ENCODE results near the gene DENND4C.

The DENND4C gene

GRCh38 chr9:19269582-19269981 lies 39.1 kb downstream of the DENND4C start:
- H3K27me3 ChIP-seq, result no peaks in the 10 kb centered on the region
- DNase-seq, result no peak
- intact Hi-C loops (cut with DNase I; ENCODE audit: low total_unique reads), result no loop called here
- H3K36me3 ChIP-seq, result no peaks in the 10 kb centered on the region
- H3K27ac ChIP-seq, result no peak overlapping the region
- TF ChIP-seq CTCF (IDR thresholded peaks at IDR 0.05), result no peak
- H3K9me3 ChIP-seq, result no peaks in the 10 kb centered on the region
- peaks cover 0 to 7% (median 0%) of the 10 kb centered on the region in 4 donors for H3K4me1 ChIP-seq
- H3K4me3 ChIP-seq, result no peak overlapping the region

- no peak for DNase-seq
- no peaks in the 10 kb centered on the region for H3K27me3 ChIP-seq
- no peaks in the 10 kb centered on the region for H3K9me3 ChIP-seq
- no peak overlapping the region for H3K4me3 ChIP-seq
- no peak overlapping the region for H3K27ac ChIP-seq
- H3K4me1 ChIP-seq, result peaks cover 0 to 5% (median 0%) of the 10 kb centered on the region in 4 donors
- no peaks in the 10 kb centered on the region for H3K36me3 ChIP-seq
- TF ChIP-seq CTCF (IDR thresholded peaks at IDR 0.05), result no peak
- intact Hi-C loops (cut with DNase I; ENCODE audit: low total_unique reads), result no loop called here
Observed at GRCh38 chr9:19270421-19270949, 40.0 kb downstream of the DENND4C start.

DNA sequence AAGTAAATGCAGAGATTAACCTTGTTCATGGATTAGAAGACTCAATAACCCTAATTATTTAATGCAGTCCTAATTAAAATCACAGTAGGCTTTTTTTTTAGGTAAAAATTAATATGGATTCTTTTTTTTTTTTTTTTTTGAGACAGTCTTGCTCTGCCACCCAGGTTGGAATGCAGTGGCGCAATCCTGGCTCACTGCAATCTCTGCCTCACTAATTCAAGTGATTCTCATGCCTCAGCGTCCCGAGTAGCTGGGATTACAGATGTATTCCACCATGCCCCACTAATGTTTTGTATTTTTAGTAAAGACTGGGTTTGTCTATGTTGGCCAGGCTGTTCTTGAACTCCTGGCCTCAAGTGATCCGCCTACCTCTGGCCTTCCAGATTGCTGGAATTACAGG lies 40.6 kb downstream of the DENND4C start:
- no peak for TF ChIP-seq CTCF (IDR thresholded peaks at IDR 0.05)
- Histone ChIP-seq H3K4me1 (peaks cover 0 to 5% (median 0%) of the 10 kb centered on the region in 4 donors), H3K9me3 (no peaks in the 10 kb centered on the region), H3K36me3 (no peaks in the 10 kb centered on the region), H3K27me3 (no peaks in the 10 kb centered on the region), H3K27ac (no peak overlapping the region), H3K4me3 (no peak overlapping the region)
- DNase-seq, result no peak
- intact Hi-C loops (cut with DNase I; ENCODE audit: low total_unique reads), result no loop called here

GRCh38 chr9:19281801-19282200 lies 51.3 kb downstream of the DENND4C start:
- TF ChIP-seq CTCF (IDR thresholded peaks at IDR 0.05), result no peak
- intact Hi-C loops (cut with DNase I; ENCODE audit: low total_unique reads), result no loop called here
- no peak for DNase-seq

GRCh38 chr9:19283072-19283710 lies 52.7 kb downstream of the DENND4C start:
- intact Hi-C loops (cut with DNase I; ENCODE audit: low total_unique reads), result no loop called here
- peaks cover 0 to 31% (median 3%) of the 10 kb centered on the region in 4 donors for H3K4me1 ChIP-seq
- no peaks in the 10 kb centered on the region for H3K9me3 ChIP-seq
- H3K27me3 ChIP-seq, result no peaks in the 10 kb centered on the region
- no peak for TF ChIP-seq CTCF (IDR thresholded peaks at IDR 0.05)
- no peak for DNase-seq
- no peak overlapping the region for H3K27ac ChIP-seq
- H3K36me3 ChIP-seq, result peaks cover 0 to 6% (median 0%) of the 10 kb centered on the region in 3 donors
- H3K4me3 ChIP-seq, result no peak overlapping the region

More at GRCh38 chr9:19281801-19282200, 51.3 kb downstream of the DENND4C start:
- H3K9me3 ChIP-seq, result no peaks in the 10 kb centered on the region
- peaks cover 0 to 28% (median 4%) of the 10 kb centered on the region in 4 donors for H3K4me1 ChIP-seq
- H3K36me3 ChIP-seq, result no peaks in the 10 kb centered on the region
- no peak overlapping the region for H3K4me3 ChIP-seq
- no peaks in the 10 kb centered on the region for H3K27me3 ChIP-seq
- H3K27ac ChIP-seq, result no peak overlapping the region

Measured in tibial artery (tissue), 4 donors.